HG02610 (cell line): ENCODE data around the gene RAB24.

Experiments used
- ATAC-seq: cut with Tn5 transposase; IDR thresholded peaks from one replicate; pipeline ENCODE4 v1.9.1; 2021; ENCODE audit warnings: mild to moderate bottlenecking, moderate library complexity; ENCODE audit not compliant: unreplicated experiment

The RAB24 gene

DNA sequence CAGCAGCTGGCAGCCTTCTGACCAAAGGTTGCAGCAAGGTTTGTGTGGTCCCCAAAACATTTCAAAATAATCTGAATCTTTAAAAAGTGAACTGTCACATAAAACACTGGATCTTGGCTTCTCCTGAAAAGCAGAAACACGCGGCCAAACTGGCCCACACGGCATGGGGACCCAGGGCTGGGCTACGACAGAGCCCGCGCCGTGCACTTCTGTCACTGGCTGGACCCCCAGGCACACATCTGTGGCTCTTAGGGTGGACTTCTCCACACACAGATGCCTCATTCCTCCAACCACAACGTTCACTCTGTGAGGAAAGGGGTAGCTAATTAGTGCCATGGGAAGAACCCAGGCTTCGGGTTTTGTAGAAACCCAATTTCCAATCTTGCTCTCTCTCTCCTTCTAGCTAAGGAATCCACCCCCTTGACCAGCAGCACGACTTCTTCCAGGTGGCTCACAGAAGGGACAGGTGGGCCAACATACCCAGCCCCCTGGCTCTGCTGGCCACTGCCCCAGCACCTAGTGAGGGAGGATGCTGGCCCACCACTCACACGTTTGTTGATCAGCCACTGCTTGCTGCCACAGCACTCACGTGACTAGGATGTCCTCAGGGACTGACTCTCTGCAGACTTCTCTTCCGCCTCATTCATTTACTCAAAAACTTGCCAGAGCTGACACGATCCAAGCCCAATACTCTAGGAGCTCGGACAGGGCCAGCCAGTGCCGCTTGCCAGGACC, 30.1 kb upstream of the RAB24 start:
- ATAC-seq: no peak

GRCh38 chr5:177332896-177333260, 29.4 kb upstream of the RAB24 start:
- no peak for ATAC-seq

GRCh38 chr5:177332031-177332895, 28.7 kb upstream of the RAB24 start:
- no peak for ATAC-seq

DNA sequence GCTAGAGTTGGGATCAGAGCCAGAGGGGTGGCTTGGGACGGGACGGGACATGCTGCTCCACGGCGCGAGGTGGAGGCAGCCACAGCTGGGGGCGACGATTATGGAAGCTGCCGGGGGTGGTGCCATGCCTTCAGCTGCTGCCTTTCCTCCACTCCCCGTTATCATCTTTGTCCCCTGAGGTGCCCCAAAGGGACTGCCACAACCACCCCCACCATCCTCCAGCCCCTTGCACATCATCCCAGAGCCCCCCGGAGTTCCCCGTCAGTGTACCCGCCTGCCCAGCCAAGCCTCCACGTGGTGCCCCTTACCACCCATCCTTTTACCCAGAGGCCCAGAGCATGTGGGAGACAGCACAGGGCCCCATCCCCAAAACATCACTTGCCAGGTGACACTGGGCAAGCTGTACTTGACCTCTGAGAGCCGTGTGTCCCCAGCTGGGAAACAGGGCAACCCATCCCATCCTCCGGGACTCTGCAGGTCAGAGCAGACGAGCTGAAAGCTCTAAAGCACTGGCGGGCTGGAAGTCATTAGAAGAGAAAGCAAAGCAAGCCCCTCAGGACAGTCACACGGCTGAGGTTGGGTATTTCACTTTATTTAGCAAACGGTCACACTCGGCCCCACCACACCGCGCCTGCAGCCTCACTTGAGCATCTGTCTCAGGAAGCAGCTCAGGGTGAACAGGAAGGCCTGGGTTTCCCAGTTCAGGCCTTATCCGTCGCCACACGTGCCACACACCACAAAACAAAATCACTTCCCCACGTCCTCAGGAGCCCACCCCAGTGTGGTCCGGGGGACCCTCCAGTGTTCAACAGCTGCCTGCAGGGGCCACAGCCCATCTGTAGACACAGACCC, 27.7 kb upstream of the RAB24 start:
- no peak for ATAC-seq

DNA sequence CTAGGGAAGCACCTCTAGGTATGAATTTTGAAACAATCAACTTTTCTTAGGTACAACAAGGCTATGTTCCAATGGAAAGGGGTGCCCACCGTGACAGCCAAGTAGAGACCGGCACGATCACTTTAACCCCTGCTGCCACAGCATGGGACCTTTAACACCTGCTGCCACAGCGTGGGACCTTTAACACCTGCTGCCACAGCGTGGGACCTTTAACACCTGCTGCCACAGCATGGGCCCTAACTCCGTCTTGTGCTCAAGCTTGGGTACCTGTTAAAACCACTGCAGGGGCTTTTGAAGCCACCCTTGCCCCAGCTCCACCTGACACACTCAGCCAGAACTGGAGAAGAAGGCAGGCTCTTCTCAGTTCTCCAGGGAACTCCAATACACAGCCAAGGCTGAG, 26.4 kb upstream of the RAB24 start:
- no peak for ATAC-seq

- no peak for ATAC-seq
These were observed 25.2 kb upstream of the RAB24 start for GRCh38 chr5:177328545-177329231.

- no peak for ATAC-seq
These were observed 24.3 kb upstream of the RAB24 start for GRCh38 chr5:177327539-177328522.

- ATAC-seq: no peak
These were observed 22.4 kb upstream of the RAB24 start for GRCh38 chr5:177325868-177326381.

DNA sequence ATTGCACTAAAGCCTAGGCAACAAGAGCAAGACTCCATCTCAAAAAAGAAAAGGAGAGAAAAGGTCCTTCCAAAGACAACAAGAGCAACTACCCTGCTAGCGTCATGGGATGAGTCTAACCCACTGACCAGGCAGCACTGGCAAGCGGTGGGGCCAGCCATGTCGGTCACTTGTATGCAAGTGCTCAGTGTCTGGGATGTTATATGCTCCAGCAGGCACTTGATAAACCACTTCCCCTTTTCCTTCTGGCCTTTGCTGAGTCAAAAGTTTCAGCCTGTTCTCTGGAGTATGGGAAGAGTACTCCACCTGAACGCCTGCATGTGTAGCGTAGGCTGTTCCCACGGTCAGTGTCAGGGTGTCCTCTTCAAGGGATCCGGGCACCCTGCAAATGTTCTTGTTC, 17.4 kb upstream of the RAB24 start:
- ATAC-seq: peak; percentile 51

DNA sequence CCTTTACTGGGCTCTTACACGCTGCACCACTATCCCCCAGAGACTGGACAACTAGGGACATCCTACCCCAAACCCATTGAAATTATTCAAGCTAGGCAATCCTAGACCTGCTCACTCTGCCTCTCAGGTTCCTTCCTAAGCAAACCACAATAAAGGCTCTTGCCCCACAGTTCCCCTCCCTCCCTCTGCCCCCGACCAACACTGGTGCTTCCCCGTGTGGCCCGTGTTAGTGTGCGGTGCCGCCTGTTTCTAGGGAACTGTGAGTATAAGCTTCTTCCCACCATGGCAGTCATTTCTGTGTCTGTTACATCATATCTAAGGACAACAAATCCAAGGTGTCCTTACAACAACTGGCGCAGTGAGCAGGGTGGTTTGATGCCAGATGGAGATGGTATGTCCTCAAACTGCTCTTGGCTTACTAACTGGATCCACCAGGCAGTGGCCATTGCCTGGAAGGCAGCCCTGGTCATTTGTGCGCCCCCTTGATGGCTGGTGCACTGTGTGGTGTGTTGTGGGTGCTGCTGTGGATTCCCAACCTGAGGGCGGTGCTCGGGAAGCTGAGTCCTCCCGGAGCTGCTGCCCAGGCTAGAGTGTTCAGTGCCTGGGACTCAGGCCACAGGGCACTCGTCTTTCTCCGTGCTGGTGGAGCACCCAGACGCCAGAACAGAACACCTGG, 16.5 kb upstream of the RAB24 start:
- ATAC-seq: no peak

- ATAC-seq: no peak
These were observed 14.4 kb upstream of the RAB24 start for GRCh38 chr5:177317959-177318377.

GRCh38 chr5:177316005-177316404, 12.5 kb upstream of the RAB24 start:
- no peak for ATAC-seq

- no peak for ATAC-seq
These were observed 11.9 kb upstream of the RAB24 start for GRCh38 chr5:177315411-177315810.

GRCh38 chr5:177314376-177315342, 11.1 kb upstream of the RAB24 start:
- ATAC-seq: no peak

- no peak for ATAC-seq
These were observed 10.2 kb upstream of the RAB24 start for GRCh38 chr5:177313561-177314259.

DNA sequence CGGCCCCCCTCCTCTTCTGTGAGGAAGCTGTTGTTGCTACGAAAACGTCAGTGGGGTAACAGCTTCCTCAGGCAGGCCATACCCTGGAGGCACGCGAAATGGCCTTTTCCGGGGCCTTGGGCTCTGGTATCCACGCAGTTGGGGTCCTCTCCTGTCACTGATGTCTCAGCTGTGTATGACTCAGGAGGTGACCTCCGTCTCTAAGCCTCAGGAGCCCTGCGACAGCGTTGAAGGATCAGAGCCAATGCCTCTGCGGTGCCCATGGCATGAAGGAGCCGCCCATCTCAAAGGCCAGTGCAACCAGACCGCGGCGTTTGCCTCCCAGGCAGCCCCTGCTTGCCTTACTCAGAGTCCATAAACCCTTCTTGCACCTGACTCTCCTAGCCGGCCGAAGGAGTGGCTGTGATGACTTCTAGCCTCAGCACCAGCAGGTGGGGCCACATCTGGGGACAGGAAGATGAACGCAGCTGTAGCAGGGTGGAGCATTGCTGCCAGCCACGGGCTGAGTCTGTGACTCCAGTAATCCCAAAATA, 9.2 kb upstream of the RAB24 start:
- ATAC-seq: no peak
